Mesodermal cell (in vitro differentiated cells): ENCODE measurements around the gene MARCHF6.

Experiments used
- H3K27ac ChIP-seq: 2 replicates; pipeline ENCODE4 v1.7.0; 2013; ENCODE audit warnings: mild to moderate bottlenecking, low read depth, low read length, moderate library complexity; ENCODE audit not compliant: severe bottlenecking
- H3K36me3 ChIP-seq: 2 replicates; pipeline ENCODE4 v1.7.1; 2013; ENCODE audit warnings: mild to moderate bottlenecking, low read length, moderate library complexity; ENCODE audit not compliant: control insufficient read depth, insufficient read depth
- H3K4me1 ChIP-seq: one replicate; pipeline ENCODE4 v1.7.1; 2013; ENCODE audit warnings: mild to moderate bottlenecking, low read length; ENCODE audit not compliant: insufficient read depth, control insufficient read depth, poor library complexity, severe bottlenecking
- H3K4me3 ChIP-seq: 2 replicates; pipeline ENCODE4 v1.7.0; 2013; ENCODE audit warnings: low read length, control low read depth, mild to moderate bottlenecking; ENCODE audit not compliant: insufficient read depth, poor library complexity, severe bottlenecking; ENCODE audit errors: extremely low read depth
- H3K9me3 ChIP-seq: 2 replicates; pipeline ENCODE4 v1.7.1; 2013; ENCODE audit warnings: mild to moderate bottlenecking, low read length, moderate library complexity; ENCODE audit not compliant: control insufficient read depth
- WGBS, 2 experiments: methylation state at CpG; one replicate each; pipeline ENCODE4 v1.1.5; 2013; ENCODE audit warnings: missing lambda C conversion rate in 2 of 2; ENCODE audit not compliant: insufficient coverage in 2 of 2; 5-methylcytosine and 5-hydroxymethylcytosine counted together

MARCHF6 gene

GRCh38 chr5:10328323-10328722 lies 25.2 kb upstream of the MARCHF6 start:
- peaks cover 5% of the 10 kb centered on the region for H3K4me1 ChIP-seq
- H3K27ac ChIP-seq = no peak overlapping the region
- no peaks in the 10 kb centered on the region for H3K36me3 ChIP-seq
- H3K9me3 ChIP-seq = no peaks in the 10 kb centered on the region
- WGBS, 2 experiments = 75 to 91% methylated on average over 3 of the region's 5 CpGs
- no peak overlapping the region for H3K4me3 ChIP-seq

DNA sequence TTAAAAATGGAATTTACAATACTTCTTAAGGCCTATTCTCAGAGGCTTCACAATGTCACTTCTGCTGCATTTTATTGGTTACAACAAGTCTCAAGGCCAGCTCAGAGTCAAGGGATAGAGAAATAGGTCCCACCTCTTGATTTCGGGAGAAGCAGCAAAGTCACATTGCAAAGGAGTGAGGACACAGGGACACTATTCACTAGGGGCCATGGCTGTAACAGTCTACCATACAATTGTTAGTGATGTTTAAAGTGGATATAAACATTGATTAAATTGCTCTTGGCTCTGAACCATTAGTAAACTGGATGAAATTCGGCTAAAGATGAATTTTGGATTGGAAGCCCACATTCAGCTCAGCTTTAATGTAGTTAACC lies 24.1 kb upstream of the MARCHF6 start:
- Histone ChIP-seq H3K9me3 (no peaks in the 10 kb centered on the region), H3K36me3 (no peaks in the 10 kb centered on the region), H3K4me1 (peaks cover 6% of the 10 kb centered on the region), H3K4me3 (no peak overlapping the region), H3K27ac (no peak overlapping the region)
- WGBS, 2 experiments = 91% methylated on average over 1 of the region's 2 CpGs; no CpG with 5 or more reads in 1 of the 2 experiments

- Histone ChIP-seq H3K4me3 (no peak overlapping the region), H3K9me3 (no peaks in the 10 kb centered on the region), H3K27ac (no peak overlapping the region), H3K36me3 (no peaks in the 10 kb centered on the region), H3K4me1 (peaks cover 6% of the 10 kb centered on the region)
- WGBS, 2 experiments = 89% methylated on average over 7 of the region's 7 CpGs
These were observed 23.5 kb upstream of the MARCHF6 start for GRCh38 chr5:10329820-10330481.

GRCh38 chr5:10330511-10331230 lies 22.8 kb upstream of the MARCHF6 start:
- WGBS, 2 experiments = 92 to 96% methylated on average over 9 of the region's 10 CpGs
- H3K4me3 ChIP-seq = no peak overlapping the region
- no peaks in the 10 kb centered on the region for H3K9me3 ChIP-seq
- H3K27ac ChIP-seq = no peak overlapping the region
- no peaks in the 10 kb centered on the region for H3K36me3 ChIP-seq
- H3K4me1 ChIP-seq = peaks cover 8% of the 10 kb centered on the region

DNA sequence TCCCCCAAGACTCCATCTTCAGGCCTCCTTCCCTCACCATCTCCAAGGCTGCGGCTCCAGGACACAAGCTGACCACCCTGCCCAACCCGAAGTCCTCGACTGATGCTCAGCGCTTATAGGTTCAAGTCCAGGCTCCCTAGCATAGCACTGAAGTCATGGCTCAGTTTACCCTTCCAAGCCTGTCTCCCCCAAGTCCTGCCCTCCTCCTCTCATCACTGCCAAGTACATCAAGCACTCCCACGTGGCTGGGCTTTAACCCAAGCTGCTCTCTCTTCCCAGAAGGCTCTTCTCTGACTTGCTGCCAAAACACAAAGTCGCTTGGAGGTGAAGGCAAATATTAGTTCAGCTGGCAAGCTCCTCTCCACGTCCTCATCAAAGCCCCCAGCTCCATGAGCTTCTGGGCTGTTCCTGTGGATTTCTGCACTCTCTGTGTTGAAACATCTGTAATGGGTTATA lies 22.1 kb upstream of the MARCHF6 start:
- H3K4me3 ChIP-seq = no peak overlapping the region
- 74 to 80% methylated on average over 4 to 5 of the region's 7 CpGs for WGBS, 2 experiments
- no peak overlapping the region for H3K27ac ChIP-seq
- no peaks in the 10 kb centered on the region for H3K36me3 ChIP-seq
- H3K9me3 ChIP-seq = no peaks in the 10 kb centered on the region
- H3K4me1 ChIP-seq = peaks cover 15% of the 10 kb centered on the region

DNA sequence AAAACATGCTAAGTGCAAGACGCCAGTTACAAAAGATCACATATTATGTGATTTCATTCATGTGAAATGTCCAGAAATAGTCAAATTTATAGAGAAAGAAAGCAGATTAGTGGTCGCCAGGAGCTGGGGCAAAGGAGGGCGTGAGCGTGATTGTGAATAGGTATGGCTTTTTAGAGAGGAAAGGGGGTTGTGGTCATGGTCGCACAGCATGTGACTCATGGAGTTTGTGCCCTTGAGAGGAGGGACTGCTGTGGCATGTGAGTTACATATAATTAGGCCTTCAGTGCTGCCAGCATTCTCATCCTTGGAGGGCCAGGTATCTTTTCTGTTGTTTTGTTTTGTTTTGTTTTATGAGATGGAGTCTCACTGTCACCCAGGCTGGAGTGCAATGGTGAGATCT lies 21.2 kb upstream of the MARCHF6 start:
- H3K27ac ChIP-seq = no peak overlapping the region
- peaks cover 16% of the 10 kb centered on the region for H3K4me1 ChIP-seq
- H3K4me3 ChIP-seq = no peak overlapping the region
- WGBS, 2 experiments = 95 to 100% methylated on average over 4 to 5 of the region's 5 CpGs
- H3K9me3 ChIP-seq = no peaks in the 10 kb centered on the region
- no peaks in the 10 kb centered on the region for H3K36me3 ChIP-seq

DNA sequence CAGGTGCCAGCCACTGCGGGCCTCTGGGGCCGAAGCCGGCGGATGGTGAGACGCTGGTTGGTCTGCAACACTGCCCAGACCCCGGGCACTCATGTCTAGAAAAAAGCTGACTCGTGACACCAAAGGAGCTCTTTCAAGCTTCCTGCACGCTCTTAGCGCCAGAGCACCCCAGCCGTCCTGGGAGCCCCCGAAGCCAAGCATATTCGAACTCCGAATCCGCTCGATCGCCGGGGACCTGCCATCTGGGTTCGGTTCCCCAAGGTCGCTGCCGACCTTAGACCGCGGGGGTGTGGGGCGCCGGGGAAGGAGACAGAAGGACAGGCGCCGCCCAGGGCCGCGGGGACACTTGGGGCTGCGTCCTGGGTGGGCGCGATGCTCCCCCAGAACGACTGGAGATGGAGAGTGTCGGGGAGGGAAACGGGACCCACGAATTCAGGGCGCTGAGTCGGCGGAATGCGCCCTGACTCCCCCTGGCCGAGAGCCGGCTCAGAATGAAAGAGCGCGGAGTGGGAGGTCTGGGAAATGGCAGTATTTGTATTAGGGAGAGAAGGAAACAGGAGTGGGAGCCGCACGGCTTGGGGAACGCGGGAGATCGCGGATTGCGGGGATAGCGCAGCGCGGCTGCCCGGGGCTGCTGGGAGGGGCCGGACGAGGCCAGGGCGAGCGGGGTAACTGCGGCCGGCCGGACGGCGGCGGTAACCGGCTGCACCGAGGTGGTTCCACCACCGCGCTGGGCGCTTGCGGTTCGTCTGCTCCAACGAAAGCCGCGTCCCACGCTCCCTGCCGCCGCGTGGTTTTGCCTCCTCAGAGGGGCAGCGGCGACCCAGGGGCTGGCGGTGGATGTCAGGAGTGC lies 20.1 kb upstream of the MARCHF6 start:
- H3K4me3 ChIP-seq = peak overlapping the region; percentile 44
- peaks cover 16% of the 10 kb centered on the region for H3K4me1 ChIP-seq
- H3K27ac ChIP-seq = no peak overlapping the region
- H3K36me3 ChIP-seq = no peaks in the 10 kb centered on the region
- no peaks in the 10 kb centered on the region for H3K9me3 ChIP-seq
- WGBS, 2 experiments = 2 to 3% methylated on average over 67 to 76 of the region's 81 CpGs

DNA sequence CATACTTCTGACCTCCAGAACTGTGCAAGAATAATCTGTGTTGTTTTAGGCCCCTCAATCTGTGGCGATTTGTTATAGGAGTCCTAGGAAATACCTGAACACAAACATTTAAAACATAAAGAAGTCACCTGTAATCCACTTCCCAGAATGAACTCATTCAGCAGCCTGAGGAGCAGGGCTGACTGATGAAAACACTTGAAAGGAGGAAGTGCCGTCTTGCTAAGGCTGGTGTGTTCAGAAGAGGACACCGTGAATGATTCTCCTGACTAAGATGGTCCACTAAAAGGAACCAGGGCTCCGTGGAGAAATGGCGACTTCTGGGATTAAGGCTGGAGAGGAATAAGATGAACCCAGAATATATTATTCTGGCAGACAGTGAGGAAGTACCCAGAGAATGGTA lies 18.7 kb upstream of the MARCHF6 start:
- WGBS, 2 experiments = 86 to 88% methylated on average over 4 to 5 of the region's 5 CpGs
- H3K9me3 ChIP-seq = no peaks in the 10 kb centered on the region
- no peaks in the 10 kb centered on the region for H3K36me3 ChIP-seq
- peaks cover 16% of the 10 kb centered on the region for H3K4me1 ChIP-seq
- H3K27ac ChIP-seq = no peak overlapping the region
- no peak overlapping the region for H3K4me3 ChIP-seq

GRCh38 chr5:10335711-10336470 lies 17.6 kb upstream of the MARCHF6 start:
- no peak overlapping the region for H3K27ac ChIP-seq
- H3K9me3 ChIP-seq = no peaks in the 10 kb centered on the region
- H3K4me1 ChIP-seq = peaks cover 16% of the 10 kb centered on the region
- no peaks in the 10 kb centered on the region for H3K36me3 ChIP-seq
- 91 to 96% methylated on average over 11 to 14 of the region's 14 CpGs for WGBS, 2 experiments
- no peak overlapping the region for H3K4me3 ChIP-seq

GRCh38 chr5:10337107-10337506 lies 16.4 kb upstream of the MARCHF6 start:
- no peak overlapping the region for H3K27ac ChIP-seq
- no peaks in the 10 kb centered on the region for H3K9me3 ChIP-seq
- 100% methylated on average over 2 to 3 of the region's 4 CpGs for WGBS, 2 experiments
- H3K36me3 ChIP-seq = no peaks in the 10 kb centered on the region
- H3K4me3 ChIP-seq = no peak overlapping the region
- peaks cover 16% of the 10 kb centered on the region for H3K4me1 ChIP-seq
